ENCODE results near the gene PRUNE1.

GRCh38 chr1:151006327-151007052, 1.8 kb upstream of the PRUNE1 start, which contains the start of gene MINDY1:
- peak; percentile 67 for TF ChIP-seq CTCF (conservative IDR thresholded peaks at IDR 0.05; ENCODE audit: low read depth, low read length)
- TF ChIP-seq MXI1 (IDR thresholded peaks at IDR 0.05; ENCODE audit: borderline replicate concordance, low read depth, low read length), result no peak; the same call in 1 of the 2 replicates
- peak; percentile 66; the same call in 1 of the 2 replicates for TF ChIP-seq POLR2A (IDR thresholded peaks at IDR 0.05; ENCODE audit: low read depth, low read length)
- peak; percentile 76 for TF ChIP-seq RAD21 (IDR thresholded peaks at IDR 0.05; ENCODE audit: low read length)
- no peak for TF ChIP-seq NFE2L2 (IDR thresholded peaks at IDR 0.05; ENCODE audit: low read depth, low read length)
- TF ChIP-seq FOS (IDR thresholded peaks at IDR 0.05; ENCODE audit: low read depth, low read length), result no peak
- no peak for TF ChIP-seq USF2 (IDR thresholded peaks at IDR 0.05; ENCODE audit: low read depth, low read length)
- TF ChIP-seq MAFK (IDR thresholded peaks at IDR 0.05; ENCODE audit: low read depth, low read length), result 0 out of 2 replicates have a peak, but pooled peaks have one; percentile 1
- TF ChIP-seq RCOR1 (IDR thresholded peaks at IDR 0.05; ENCODE audit: insufficient replicate concordance, low read length), result no peak
- TF ChIP-seq ELK1 (IDR thresholded peaks at IDR 0.05; ENCODE audit: borderline replicate concordance, low read depth, low read length), result no peak
- TF ChIP-seq MAZ (IDR thresholded peaks at IDR 0.05; ENCODE audit: borderline replicate concordance, low read depth, low read length), result peak; percentile 43; the same call in 1 of the 2 replicates
- no peak for TF ChIP-seq CHD1 (IDR thresholded peaks at IDR 0.05; ENCODE audit: low read depth, low read length)

Data from IMR-90 (cell line).